T47D (cell line): ENCODE results near the gene CCR8.
A peak's percentile ranks its signal among the peaks of the same experiment; 100 is the strongest.
"Not testable (repeated sequence)": the region's sequence is repeated elsewhere in the genome, so short reads cannot be mapped to it uniquely, and the experiment has no call there.

Source experiments
- DNase-seq, 2 experiments: peaks; one replicate each; pipeline versions ENCODE4 v3.0.0 to v3.0.0-alpha.2; 2011 to 2012; ENCODE audit warnings: low read depth in 1 of 2, low spot score in 1 of 2
- JUND ChIP-seq: IDR thresholded peaks from 2 replicates; pipeline ENCODE4 v1.6.1; 2012; ENCODE audit warnings: low read depth
- in situ Hi-C: cut with HindIII; loops from 2 replicates; pipeline ENCODE4 v1.10.0; 2016; ENCODE audit warnings: low sequenced_read_pairs, low pct_unique_long_range_greater_than_20kb

The CCR8 gene

DNA sequence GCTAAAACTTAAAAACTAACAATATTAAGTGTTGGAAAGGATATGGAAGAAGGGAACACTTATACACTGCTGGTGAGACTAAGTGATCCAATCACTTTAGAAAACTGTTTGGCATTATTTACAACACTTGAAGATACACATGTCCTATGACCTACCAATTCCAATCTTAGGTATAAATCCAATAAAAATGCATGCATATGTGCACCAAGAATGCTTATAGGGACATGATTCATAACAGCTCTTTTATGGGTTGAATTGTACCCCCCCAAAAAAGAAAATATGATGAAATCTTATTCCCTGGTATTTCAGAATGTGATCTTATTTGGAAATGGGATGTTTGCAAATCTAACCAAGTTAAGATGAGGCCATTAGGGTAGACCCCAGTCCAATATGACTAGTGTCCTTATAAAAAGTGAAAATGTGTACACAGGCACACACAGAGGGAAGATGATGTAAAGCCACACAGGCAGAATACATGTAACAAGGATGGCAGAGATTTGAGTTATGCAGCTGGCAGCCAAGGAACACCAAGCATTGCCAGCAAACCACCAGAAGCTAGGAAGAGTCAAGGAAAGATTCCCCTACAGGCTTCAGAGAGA is 15.3 kb downstream of the CCR8 start:
- DNase-seq: no peak
- in situ Hi-C loops: no loop called here
- TF ChIP-seq JUND: no peak

DNA sequence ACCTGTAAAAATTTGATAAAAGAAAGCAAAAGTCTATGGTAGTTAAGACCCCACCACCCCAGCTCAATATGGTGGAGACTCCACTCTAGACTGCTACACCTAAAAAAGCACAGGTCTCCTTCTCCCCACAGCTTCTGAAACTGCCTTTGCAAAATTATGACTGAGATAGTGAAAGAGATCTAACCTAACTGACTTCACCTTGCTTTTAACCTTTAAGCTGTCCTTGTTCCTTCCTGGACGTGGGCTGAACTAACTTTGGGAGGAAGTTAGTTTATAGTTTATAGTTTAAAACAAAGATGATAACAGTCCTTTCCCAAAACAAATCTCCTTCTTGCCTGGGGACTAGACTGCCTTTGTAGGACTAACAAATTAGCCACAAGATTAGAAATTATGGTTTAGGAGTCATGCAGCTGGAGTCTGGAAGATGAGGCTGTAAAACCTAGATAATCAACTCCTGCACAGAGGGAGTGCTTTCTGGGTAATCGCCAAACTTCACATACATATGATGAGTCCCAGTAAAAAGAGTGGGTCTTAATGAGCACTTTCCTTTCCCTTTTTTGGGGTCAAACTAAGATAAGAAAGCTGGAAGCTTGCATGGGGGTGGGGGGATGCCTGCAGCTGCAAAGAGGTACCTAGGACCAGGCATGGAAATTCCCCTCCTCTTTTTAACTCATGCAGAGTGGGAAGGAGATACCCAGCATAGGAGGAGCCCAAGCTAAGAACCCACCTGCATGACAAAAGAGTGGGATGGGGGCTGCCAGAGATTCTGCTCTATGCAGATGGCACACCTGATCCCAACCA is 17.5 kb downstream of the CCR8 start:
- in situ Hi-C loops: no loop called here
- DNase-seq: no peak
- TF ChIP-seq JUND: no peak

- no peak for DNase-seq
- no peak for TF ChIP-seq JUND
- in situ Hi-C loops: no loop called here
These were observed 18.0 kb downstream of the CCR8 start for GRCh38 chr3:39347586-39347876.

GRCh38 chr3:39349080-39349479 is 19.6 kb downstream of the CCR8 start:
- no peak for TF ChIP-seq JUND

DNA sequence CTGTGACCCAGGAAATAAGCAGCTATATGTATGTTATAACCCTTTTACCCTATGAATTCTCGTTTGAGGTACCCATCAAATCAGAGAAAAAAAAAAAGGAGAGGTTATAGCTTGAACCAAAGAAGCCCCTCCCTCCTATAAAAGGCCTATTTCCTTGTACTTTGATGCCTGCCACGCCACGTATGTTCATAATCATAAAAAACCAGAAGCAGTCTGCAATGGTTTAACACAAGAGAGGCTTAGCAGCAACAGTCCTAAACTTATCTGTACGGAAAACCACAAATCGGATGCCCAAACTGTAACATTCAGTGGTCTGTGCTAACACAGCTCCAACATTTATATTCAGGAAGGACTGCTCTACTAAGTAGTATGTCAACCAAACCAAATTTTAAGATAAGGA is 21.2 kb downstream of the CCR8 start:
- DNase-seq: no peak
- no peak for TF ChIP-seq JUND
- in situ Hi-C loops: no loop called here

More at GRCh38 chr3:39349080-39349479, 19.6 kb downstream of the CCR8 start:
- in situ Hi-C loops: no loop called here
- peak; percentile 13 to 65 for DNase-seq

GRCh38 chr3:39351134-39351533 is 21.6 kb downstream of the CCR8 start:
- DNase-seq, in situ Hi-C loops: not testable (repeated sequence)

GRCh38 chr3:39353168-39353927 is 23.8 kb downstream of the CCR8 start:
- DNase-seq, in situ Hi-C loops: not testable (repeated sequence)

GRCh38 chr3:39358333-39358732 is 28.8 kb downstream of the CCR8 start:
- in situ Hi-C loops: no loop called here
- DNase-seq: no peak
- no peak for TF ChIP-seq JUND

DNA sequence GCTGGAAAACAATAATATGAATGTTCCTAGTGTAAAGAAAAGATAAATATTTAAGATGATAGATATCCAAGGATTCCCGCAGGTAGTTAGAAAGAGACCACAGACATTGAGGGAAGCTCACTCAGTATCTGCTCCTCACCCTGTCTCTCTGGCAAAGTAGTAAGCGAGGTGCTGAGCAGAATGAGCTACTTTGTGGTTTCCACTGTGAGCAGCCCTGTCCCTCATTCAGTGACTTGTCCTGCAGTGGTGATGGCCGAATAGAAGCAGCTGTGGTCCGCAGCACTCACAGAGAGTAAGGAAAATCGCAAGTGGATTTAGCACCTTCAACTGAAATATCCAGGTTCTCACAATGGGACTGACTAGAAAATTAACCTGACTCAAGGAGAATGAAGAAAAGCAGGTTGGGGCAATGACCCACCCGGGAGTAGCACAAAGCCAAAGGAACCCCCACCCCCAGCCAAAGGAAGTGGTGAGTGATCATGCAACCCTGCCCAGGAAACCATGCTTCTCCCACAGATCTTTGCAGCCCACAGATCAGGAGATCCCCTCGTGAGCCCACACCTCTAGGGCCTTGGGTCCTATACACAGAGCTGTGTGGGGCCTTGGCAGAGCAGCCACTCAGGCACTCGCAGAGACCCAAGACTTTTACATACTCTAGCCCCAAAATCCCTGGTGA is 31.9 kb downstream of the CCR8 start:
- no peak for TF ChIP-seq JUND
- DNase-seq: no peak
- in situ Hi-C loops: no loop called here

DNA sequence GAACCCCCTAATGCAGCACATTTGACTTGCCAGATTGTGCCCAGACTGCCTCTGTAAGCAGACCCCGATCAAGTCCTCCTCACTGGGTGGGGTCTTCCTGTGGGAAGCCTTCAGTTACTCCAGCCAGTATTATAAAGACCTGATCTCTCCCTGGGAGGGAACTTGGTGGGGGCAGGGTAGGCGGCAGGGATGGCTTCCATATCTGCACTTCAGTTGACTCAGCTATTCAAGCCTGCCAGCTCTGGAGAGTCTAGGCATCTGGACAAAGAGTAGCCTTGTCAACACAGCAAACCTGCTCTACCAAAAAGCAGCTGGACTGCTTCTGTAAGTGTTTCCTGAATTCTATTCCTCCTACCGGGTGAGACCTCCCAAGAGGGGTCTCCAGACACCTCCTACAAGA is 32.7 kb downstream of the CCR8 start:
- DNase-seq: peak in 1 of 2 experiments; percentile 49
- in situ Hi-C loops: no loop called here
- no peak for TF ChIP-seq JUND

- no peak for TF ChIP-seq JUND
- peak in 1 of 2 experiments; percentile 35 for DNase-seq
- in situ Hi-C loops: no loop called here
These were observed 33.3 kb downstream of the CCR8 start for GRCh38 chr3:39362812-39363211.

- in situ Hi-C loops, DNase-seq: not testable (repeated sequence)
These were observed 40.9 kb downstream of the CCR8 start for GRCh38 chr3:39370450-39370849.

DNA sequence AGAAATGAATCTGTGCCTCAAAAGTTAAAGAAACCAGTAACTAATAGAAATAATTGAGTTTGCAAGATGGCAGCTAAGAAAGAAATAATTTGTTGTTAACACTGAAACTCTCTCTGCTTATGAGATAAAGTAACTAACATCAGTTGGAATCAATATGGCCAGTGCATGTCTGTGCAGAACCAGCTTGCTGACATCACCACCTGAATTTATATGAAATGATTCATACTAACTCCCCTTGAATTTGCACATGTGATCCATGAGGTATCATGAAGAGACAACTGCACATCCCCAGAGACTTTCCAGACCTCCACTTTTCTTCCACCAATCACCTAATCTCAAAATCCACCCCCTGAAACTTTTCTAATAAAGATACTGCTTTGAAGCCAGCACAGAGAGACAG is 43.3 kb downstream of the CCR8 start:
- in situ Hi-C loops: no loop called here
- no peak for DNase-seq
- TF ChIP-seq JUND: no peak
